ENCODE measurements around the gene ARSG. TPM values are rescaled to one million over a fixed set of nuclear protein-coding genes. Genes with fewer than 3 reads are reported as not detected.
A peak's percentile ranks its signal among the peaks of the same experiment; 100 is the strongest.

ARSG gene
- polyA plus RNA-seq, 3 donors, result 15.5 to 19.3 (median 19.2) TPM

DNA sequence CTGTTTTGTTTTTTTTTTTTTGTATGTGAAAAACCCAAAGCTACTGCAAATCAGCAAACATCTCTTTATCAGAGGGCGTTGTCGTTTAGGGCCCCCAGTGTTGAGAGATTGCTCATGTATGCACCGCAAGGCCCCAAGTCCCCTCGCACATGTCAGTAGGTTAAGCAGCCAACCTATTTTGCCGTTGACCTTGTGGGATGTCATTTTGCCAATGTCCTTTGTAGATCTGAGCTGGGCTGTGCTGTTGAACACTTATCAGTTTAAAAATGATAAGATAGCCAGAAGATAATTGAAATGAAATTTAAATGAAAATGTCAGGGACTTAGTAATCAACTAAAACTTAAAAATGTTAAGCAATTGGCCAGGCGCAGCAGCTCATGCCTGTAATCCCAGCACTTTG lies 26.2 kb downstream of the ARSG start:
- Mint-ChIP-seq H3K27ac (peak overlapping the region in 6 of 7 donors; percentile 14 to 96 (median 81)), H3K4me1 (peaks cover 79% of the 10 kb centered on the region), H3K27me3 (ENCODE audit: low read depth in 3 of 3) (peaks cover 0 to 2% (median 1%) of the 10 kb centered on the region in 3 donors), H3K36me3 (peaks cover 10 to 29% of the 10 kb centered on the region in 2 donors), H3K9me3 (peaks cover 0 to 2% (median 0%) of the 10 kb centered on the region in 7 donors), H3K4me3 (no peak overlapping the region)
- no peaks in the 10 kb centered on the region for H3K9me3 ChIP-seq (replicated peaks in 1 of 2; ENCODE audit: control insufficient read depth in 1 of 2, insufficient read depth in 1 of 2, low read length in 2 of 2)
- H3K27ac ChIP-seq (ENCODE audit: low read depth in 1 of 2, low read length in 2 of 2), result peak overlapping the region in 1 of 2 donors; percentile 97
- H3K4me2 ChIP-seq (replicated peaks; ENCODE audit: extremely low read depth, low read length, poor library complexity, severe bottlenecking), result no peak overlapping the region
- no peaks in the 10 kb centered on the region for H4K20me1 ChIP-seq (ENCODE audit: insufficient read depth, low read length)
- 87% methylated on average over 3 of the region's 6 CpGs for WGBS (ENCODE audit: insufficient coverage)
- no peaks in the 10 kb centered on the region for H3K36me3 ChIP-seq (replicated peaks in 1 of 2; ENCODE audit: control insufficient read depth in 1 of 2, insufficient read depth in 2 of 2, low read length in 2 of 2)
- no peak overlapping the region for H3K4me3 ChIP-seq (replicated peaks in 1 of 3; ENCODE audit: low read depth in 2 of 3, low read length in 3 of 3)
- no peak overlapping the region for H3K9ac ChIP-seq (ENCODE audit: insufficient read depth, low read length, poor library complexity, severe bottlenecking)
- no peak for DNase-seq
- TF ChIP-seq, protein P1, sequence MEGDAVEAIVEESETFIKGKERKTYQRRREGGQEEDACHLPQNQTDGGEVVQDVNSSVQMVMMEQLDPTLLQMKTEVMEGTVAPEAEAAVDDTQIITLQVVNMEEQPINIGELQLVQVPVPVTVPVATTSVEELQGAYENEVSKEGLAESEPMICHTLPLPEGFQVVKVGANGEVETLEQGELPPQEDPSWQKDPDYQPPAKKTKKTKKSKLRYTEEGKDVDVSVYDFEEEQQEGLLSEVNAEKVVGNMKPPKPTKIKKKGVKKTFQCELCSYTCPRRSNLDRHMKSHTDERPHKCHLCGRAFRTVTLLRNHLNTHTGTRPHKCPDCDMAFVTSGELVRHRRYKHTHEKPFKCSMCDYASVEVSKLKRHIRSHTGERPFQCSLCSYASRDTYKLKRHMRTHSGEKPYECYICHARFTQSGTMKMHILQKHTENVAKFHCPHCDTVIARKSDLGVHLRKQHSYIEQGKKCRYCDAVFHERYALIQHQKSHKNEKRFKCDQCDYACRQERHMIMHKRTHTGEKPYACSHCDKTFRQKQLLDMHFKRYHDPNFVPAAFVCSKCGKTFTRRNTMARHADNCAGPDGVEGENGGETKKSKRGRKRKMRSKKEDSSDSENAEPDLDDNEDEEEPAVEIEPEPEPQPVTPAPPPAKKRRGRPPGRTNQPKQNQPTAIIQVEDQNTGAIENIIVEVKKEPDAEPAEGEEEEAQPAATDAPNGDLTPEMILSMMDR (IDR thresholded peaks at IDR 0.05), result no peak
- no peaks in the 10 kb centered on the region for H3K27me3 ChIP-seq (ENCODE audit: control insufficient read depth in 2 of 2, insufficient read depth in 2 of 2, low read length in 2 of 2)
- no peak overlapping the region for H2AFZ ChIP-seq (ENCODE audit: insufficient read depth, low read depth, low read length, poor library complexity, severe bottlenecking)
- H3K79me2 ChIP-seq (ENCODE audit: insufficient read depth, low read length), result no peaks in the 10 kb centered on the region
- H3K4me1 ChIP-seq (ENCODE audit: control insufficient read depth in 1 of 2, insufficient read depth in 2 of 2, low read length in 2 of 2), result peaks cover 71 to 76% of the 10 kb centered on the region in 2 donors
- intact Hi-C loops (cut with micrococcal nuclease), result loop anchor here in 1 of 2 donors (5.0 kb wide), 1 partner anchor 40 kb away; no protein-coding TSS in a partner anchor

DNA sequence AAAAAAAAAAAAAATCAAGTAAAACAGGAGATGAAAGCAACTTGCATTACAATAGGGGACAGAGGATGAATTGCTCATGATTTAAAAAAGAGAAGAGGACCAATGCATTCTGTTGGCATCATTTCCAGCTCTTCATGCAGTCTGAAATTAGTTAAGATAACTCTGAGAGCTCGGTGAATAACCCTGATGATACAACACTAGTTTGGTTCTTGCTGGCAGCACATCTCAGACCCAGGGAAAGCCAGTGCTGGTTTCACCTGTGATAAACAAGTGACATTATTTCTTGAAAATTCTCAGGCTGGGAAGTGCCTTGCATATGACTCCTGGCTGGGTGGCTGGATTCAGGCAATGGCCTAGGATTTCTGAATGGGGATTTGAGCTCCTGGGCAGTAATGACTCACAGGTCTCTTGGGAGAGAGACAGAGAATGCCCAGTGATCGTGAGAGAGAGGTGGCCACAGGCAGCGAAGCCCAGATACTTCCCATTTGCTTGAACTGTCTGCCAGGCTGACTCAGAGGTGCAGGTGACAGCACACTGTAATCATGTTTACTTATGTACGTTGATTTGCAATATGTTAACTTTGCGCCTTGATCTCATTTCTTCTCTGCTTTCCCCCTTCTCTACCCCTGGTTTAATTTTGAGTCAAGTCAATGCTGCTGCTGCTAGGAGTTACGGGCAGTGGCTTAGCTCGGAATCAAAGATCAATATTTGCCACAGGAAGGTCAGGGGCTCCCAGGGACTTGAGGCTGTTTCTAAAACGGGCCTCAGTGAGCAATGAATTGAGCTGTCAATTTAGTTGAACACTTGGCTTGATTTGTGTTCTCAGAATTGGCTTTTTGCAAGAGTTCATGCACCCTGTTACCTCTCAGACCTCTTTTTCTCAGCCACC lies 27.1 kb downstream of the ARSG start:
- H3K9ac ChIP-seq (ENCODE audit: insufficient read depth, low read length, poor library complexity, severe bottlenecking), result peak overlapping the region; percentile 67

More for the DNA sequence above, 27.1 kb downstream of the ARSG start:
- H3K4me2 ChIP-seq (replicated peaks; ENCODE audit: extremely low read depth, low read length, poor library complexity, severe bottlenecking), result peak overlapping the region; percentile 9
- WGBS (ENCODE audit: insufficient coverage), result 100% methylated on average over 4 of the region's 8 CpGs
- no peaks in the 10 kb centered on the region for H4K20me1 ChIP-seq (ENCODE audit: insufficient read depth, low read length)
- H2AFZ ChIP-seq (ENCODE audit: insufficient read depth, low read depth, low read length, poor library complexity, severe bottlenecking), result no peak overlapping the region
- intact Hi-C loops (cut with micrococcal nuclease), result loop anchor here in 1 of 2 donors (5.0 kb wide), 1 partner anchor 39 kb away; no protein-coding TSS in a partner anchor
- Mint-ChIP-seq H3K27ac (peak overlapping the region; percentile 90 to 96 (median 93)), H3K4me3 (no peak overlapping the region), H3K36me3 (peaks cover 10 to 29% of the 10 kb centered on the region in 2 donors), H3K9me3 (peaks cover 0 to 2% (median 0%) of the 10 kb centered on the region in 7 donors), H3K4me1 (peaks cover 71% of the 10 kb centered on the region), H3K27me3 (ENCODE audit: low read depth in 3 of 3) (peaks cover 0 to 2% (median 1%) of the 10 kb centered on the region in 3 donors)
- H3K27me3 ChIP-seq (ENCODE audit: control insufficient read depth in 2 of 2, insufficient read depth in 2 of 2, low read length in 2 of 2), result no peaks in the 10 kb centered on the region
- H3K4me3 ChIP-seq (replicated peaks in 1 of 3; ENCODE audit: low read depth in 2 of 3, low read length in 3 of 3), result peak overlapping the region in 1 of 3 experiments; percentile 5
- peak; percentile 92 to 99 (median 98) for DNase-seq
- peaks cover 63 to 69% of the 10 kb centered on the region in 2 donors for H3K4me1 ChIP-seq (ENCODE audit: control insufficient read depth in 1 of 2, insufficient read depth in 2 of 2, low read length in 2 of 2)
- TF ChIP-seq, protein P1 (IDR thresholded peaks at IDR 0.05), result no peak
- no peaks in the 10 kb centered on the region for H3K36me3 ChIP-seq (replicated peaks in 1 of 2; ENCODE audit: control insufficient read depth in 1 of 2, insufficient read depth in 2 of 2, low read length in 2 of 2)
- H3K9me3 ChIP-seq (replicated peaks in 1 of 2; ENCODE audit: control insufficient read depth in 1 of 2, insufficient read depth in 1 of 2, low read length in 2 of 2), result no peaks in the 10 kb centered on the region
- no peaks in the 10 kb centered on the region for H3K79me2 ChIP-seq (ENCODE audit: insufficient read depth, low read length)
- peak overlapping the region; percentile 69 to 97 for H3K27ac ChIP-seq (ENCODE audit: low read depth in 1 of 2, low read length in 2 of 2)
